ENCODE measurements around the gene UHRF1. TPM values are rescaled to one million over a fixed set of nuclear protein-coding genes. Genes with fewer than 3 reads are reported as not detected.
"Not testable (repeated sequence)": the region's sequence is repeated elsewhere in the genome, so short reads cannot be mapped to it uniquely, and the experiment has no call there.

UHRF1 gene
- total RNA-seq, 1 donor from 2014 or later: 63.5 TPM

- H3K9me3 Mint-ChIP-seq (ENCODE audit: low read depth): no peaks in the 10 kb centered on the region
- no peak for DNase-seq (ENCODE audit: low spot score, unreplicated experiment)
- peak overlapping the region; percentile 31 for H3K4me3 Mint-ChIP-seq (ENCODE audit: low read depth)
- no peak for TF ChIP-seq CTCF (IDR thresholded peaks at IDR 0.05; ENCODE audit: unreplicated experiment)
- peaks cover 3% of the 10 kb centered on the region for H3K36me3 Mint-ChIP-seq (ENCODE audit: insufficient read depth)
- H3K27me3 Mint-ChIP-seq: no peaks in the 10 kb centered on the region
- H3K4me1 Mint-ChIP-seq (ENCODE audit: low read depth): peaks cover 30% of the 10 kb centered on the region
- peak overlapping the region; percentile 62 for H3K27ac Mint-ChIP-seq
Observed at GRCh38 chr19:4972509-4973230, 63.4 kb downstream of the UHRF1 start.

- H3K4me1 Mint-ChIP-seq (ENCODE audit: low read depth): peaks cover 26% of the 10 kb centered on the region
- H3K36me3 Mint-ChIP-seq (ENCODE audit: insufficient read depth): peaks cover 3% of the 10 kb centered on the region
- no peak overlapping the region for H3K4me3 Mint-ChIP-seq (ENCODE audit: low read depth)
- no peaks in the 10 kb centered on the region for H3K27me3 Mint-ChIP-seq
- TF ChIP-seq CTCF (IDR thresholded peaks at IDR 0.05; ENCODE audit: unreplicated experiment): no peak
- no peak for DNase-seq (ENCODE audit: low spot score, unreplicated experiment)
- H3K9me3 Mint-ChIP-seq (ENCODE audit: low read depth): no peaks in the 10 kb centered on the region
- H3K27ac Mint-ChIP-seq: peak overlapping the region; percentile 69
Observed at GRCh38 chr19:4974880-4975469, 65.7 kb downstream of the UHRF1 start.

- H3K9me3 Mint-ChIP-seq (ENCODE audit: low read depth); DNase-seq (ENCODE audit: low spot score, unreplicated experiment); H3K4me3 Mint-ChIP-seq (ENCODE audit: low read depth); H3K27ac Mint-ChIP-seq; H3K27me3 Mint-ChIP-seq; H3K36me3 Mint-ChIP-seq (ENCODE audit: insufficient read depth): not testable (repeated sequence)
- peaks cover 20% of the 10 kb centered on the region for H3K4me1 Mint-ChIP-seq (ENCODE audit: low read depth)
Observed at GRCh38 chr19:4975601-4976000, 66.3 kb downstream of the UHRF1 start.

- H3K27me3 Mint-ChIP-seq: no peaks in the 10 kb centered on the region
- TF ChIP-seq CTCF (IDR thresholded peaks at IDR 0.05; ENCODE audit: unreplicated experiment): no peak
- peak overlapping the region; percentile 76 for H3K27ac Mint-ChIP-seq
- H3K9me3 Mint-ChIP-seq (ENCODE audit: low read depth): no peaks in the 10 kb centered on the region
- peaks cover 10% of the 10 kb centered on the region for H3K4me1 Mint-ChIP-seq (ENCODE audit: low read depth)
- no peak for DNase-seq (ENCODE audit: low spot score, unreplicated experiment)
- H3K4me3 Mint-ChIP-seq (ENCODE audit: low read depth): no peak overlapping the region
- H3K36me3 Mint-ChIP-seq (ENCODE audit: insufficient read depth): peaks cover 3% of the 10 kb centered on the region
Observed at GRCh38 chr19:4976401-4977298, 67.3 kb downstream of the UHRF1 start.

- Mint-ChIP-seq H3K4me3 (ENCODE audit: low read depth) (no peak overlapping the region), H3K9me3 (ENCODE audit: low read depth) (no peaks in the 10 kb centered on the region), H3K27me3 (no peaks in the 10 kb centered on the region), H3K27ac (peak overlapping the region; percentile 76), H3K36me3 (ENCODE audit: insufficient read depth) (peaks cover 3% of the 10 kb centered on the region), H3K4me1 (ENCODE audit: low read depth) (peaks cover 10% of the 10 kb centered on the region)
- TF ChIP-seq CTCF (IDR thresholded peaks at IDR 0.05; ENCODE audit: unreplicated experiment): no peak
- DNase-seq (ENCODE audit: low spot score, unreplicated experiment): no peak
Observed at GRCh38 chr19:4977299-4978174, 68.2 kb downstream of the UHRF1 start.

Measured in progenitor cell of endocrine pancreas (in vitro differentiated cells).